Skeletal muscle satellite cell (primary cell): Measurements from ENCODE around the gene ARHGEF10L.

Source experiments
- H3K27me3 ChIP-seq: 2 replicates; pipeline ENCODE4 v1.7.0; 2013; ENCODE audit warnings: low read length; ENCODE audit not compliant: control insufficient read depth, insufficient read depth
- H3K36me3 ChIP-seq: 2 replicates; pipeline ENCODE4 v1.7.0; 2013; ENCODE audit warnings: mild to moderate bottlenecking, control low read depth, low read length; ENCODE audit not compliant: insufficient read depth
- H3K4me1 ChIP-seq: 2 replicates; pipeline ENCODE4 v1.7.0; 2013; ENCODE audit warnings: low read length; ENCODE audit not compliant: control insufficient read depth, insufficient read depth
- H3K4me2 ChIP-seq: 2 replicates; pipeline ENCODE4 v1.7.0; 2013; ENCODE audit warnings: mild to moderate bottlenecking, low read length
- H3K4me3 ChIP-seq: 2 replicates; pipeline ENCODE4 v1.7.0; 2013; ENCODE audit warnings: low read length
- H3K9ac ChIP-seq: 2 replicates; pipeline ENCODE4 v1.7.0; 2013; ENCODE audit warnings: mild to moderate bottlenecking, low read depth, low read length, moderate library complexity
- H3K9me3 ChIP-seq: replicated peaks from 2 replicates; pipeline ENCODE4 v1.7.0; 2013; ENCODE audit warnings: mild to moderate bottlenecking, control low read depth, low read length

The ARHGEF10L gene

DNA sequence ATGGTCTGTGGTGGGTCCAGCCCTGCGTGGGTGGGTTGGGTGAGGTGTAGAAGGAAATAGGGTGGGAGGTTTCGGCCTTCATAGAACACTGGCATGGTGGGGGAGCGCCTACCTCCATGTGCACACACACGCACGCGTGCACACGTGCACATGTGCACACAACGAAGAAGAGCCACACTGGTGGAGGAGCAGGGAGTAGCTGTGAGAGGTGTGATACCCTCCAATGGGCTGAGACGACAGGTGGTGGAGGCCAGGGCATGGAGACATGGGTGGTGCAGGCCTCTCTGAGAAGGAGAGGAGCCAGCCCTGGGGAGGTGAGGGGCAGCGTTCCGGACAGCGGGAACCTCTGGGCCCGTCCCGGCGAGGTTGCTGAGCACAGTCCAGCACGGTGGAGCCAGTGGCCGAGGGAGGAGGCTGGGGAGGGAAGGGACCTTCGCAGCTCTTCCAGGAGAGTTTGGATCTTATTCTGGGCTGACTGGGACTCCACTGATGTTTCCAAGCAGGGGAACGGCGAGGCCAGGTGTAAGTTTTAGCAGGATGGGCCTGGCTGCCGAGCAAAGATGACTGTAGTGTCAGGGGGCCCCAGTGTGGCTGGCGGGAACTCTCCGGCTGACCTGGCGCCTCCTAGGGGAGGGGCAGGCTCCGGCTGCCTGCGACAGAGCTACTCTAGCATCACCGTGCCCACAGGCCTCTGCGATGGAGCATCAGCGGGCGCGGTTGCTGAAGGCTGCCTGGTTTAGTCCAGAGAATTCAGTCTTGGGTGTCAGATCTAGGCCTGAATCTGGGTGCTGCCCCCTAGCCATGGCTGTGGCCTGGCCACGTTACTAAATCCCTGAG lies 107.2 kb downstream of the ARHGEF10L start:
- no peak overlapping the region for H3K4me2 ChIP-seq
- H3K4me1 ChIP-seq: peaks cover 21% of the 10 kb centered on the region
- no peaks in the 10 kb centered on the region for H3K27me3 ChIP-seq
- no peak overlapping the region for H3K9ac ChIP-seq
- no peak overlapping the region for H3K4me3 ChIP-seq
- no peaks in the 10 kb centered on the region for H3K9me3 ChIP-seq
- peaks cover 85% of the 10 kb centered on the region for H3K36me3 ChIP-seq

DNA sequence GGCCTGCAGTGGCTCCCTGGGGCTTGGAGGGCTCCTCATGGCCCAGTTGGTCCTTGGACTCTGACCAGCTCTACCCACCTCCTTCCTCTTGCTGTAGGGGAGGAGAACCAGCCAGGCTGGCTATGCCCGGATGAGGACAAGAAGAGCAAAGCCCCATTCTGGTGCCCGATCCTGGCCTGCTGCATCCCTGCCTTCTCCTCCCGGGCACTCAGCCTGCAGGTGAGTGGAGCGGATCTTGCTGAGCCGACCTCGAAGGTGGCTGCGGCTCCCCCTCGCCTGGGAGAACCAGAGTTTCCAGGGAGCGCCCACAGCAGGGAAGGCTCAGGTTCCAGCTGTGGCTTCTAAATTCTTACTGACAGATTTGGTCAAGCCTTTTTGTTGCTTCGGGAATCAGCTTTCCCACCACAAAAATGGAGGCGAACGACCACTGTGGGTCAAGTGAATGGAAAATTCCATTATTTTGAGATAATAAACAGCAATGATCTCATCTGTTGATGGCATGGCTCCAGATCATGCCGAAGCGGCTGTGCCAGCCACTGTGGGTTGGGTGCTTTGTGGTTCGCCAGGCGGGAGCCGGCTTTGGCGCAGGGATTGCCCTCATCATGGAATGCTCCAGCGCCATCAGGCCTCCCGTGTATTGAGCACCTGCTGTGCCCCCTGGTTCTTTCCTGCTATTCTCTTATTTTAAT lies 109.1 kb downstream of the ARHGEF10L start:
- peaks cover 85% of the 10 kb centered on the region for H3K36me3 ChIP-seq
- peak overlapping the region; percentile 33 for H3K9ac ChIP-seq
- H3K4me1 ChIP-seq: peaks cover 21% of the 10 kb centered on the region
- no peaks in the 10 kb centered on the region for H3K27me3 ChIP-seq
- no peaks in the 10 kb centered on the region for H3K9me3 ChIP-seq
- peak overlapping the region; percentile 50 for H3K4me2 ChIP-seq
- H3K4me3 ChIP-seq: no peak overlapping the region

DNA sequence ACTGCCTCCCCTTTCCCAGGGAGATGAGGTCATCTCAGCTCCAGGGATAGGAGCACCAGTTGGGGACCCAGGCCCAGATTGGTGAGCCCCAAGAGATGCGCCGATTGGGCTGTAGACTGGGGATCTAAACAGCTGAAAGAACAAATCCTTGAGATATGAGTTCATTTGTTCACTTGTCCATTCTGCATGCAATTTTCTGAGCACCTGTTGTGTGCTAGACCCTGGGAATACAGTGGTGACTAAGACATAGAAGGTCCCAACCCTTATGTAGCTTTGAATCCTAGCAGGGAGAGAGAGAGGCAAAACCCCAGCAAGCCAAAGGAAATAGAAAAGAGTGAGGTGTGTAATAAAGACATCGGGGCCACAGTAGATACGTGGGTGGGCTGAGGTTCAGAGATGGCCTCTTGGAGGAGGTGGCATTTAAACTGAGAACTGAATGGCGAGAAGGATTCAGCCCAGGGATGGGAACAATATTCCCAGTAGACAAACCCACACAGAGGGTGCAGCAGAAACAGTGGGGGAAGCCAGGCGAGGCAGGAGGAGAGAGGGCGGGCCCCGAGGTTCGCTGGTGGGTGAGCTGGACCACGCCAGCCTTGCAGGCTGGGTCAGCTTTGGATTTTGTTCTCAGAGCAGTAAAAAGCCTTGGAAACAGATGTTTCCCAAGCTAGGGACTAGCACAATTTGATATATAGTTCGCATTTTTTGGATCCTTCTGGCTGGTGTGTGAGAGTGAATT lies 110.0 kb downstream of the ARHGEF10L start:
- H3K4me1 ChIP-seq: peaks cover 21% of the 10 kb centered on the region
- no peak overlapping the region for H3K4me3 ChIP-seq
- no peaks in the 10 kb centered on the region for H3K27me3 ChIP-seq
- no peak overlapping the region for H3K9ac ChIP-seq
- no peak overlapping the region for H3K4me2 ChIP-seq
- H3K9me3 ChIP-seq: no peaks in the 10 kb centered on the region
- H3K36me3 ChIP-seq: peaks cover 83% of the 10 kb centered on the region

DNA sequence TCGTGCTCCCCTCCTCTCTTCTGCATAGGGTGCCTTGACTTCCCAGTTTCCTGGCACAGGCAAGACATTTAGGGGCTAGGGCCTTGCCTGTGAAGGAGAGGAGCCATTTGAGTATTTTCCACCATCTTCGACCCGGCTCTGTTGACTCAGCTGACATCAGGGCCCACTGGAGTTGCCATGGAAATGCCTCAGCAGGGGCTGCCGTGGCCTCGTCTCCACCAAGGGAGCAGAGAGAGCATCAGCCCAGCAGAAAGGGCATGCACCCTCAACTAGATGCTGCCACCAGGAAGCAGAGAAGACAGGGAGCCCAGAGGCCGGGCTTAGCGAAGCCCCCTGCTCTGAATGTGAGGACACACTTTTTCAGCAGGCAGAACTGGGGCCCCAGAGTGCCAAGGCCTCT lies 113.8 kb downstream of the ARHGEF10L start:
- no peaks in the 10 kb centered on the region for H3K27me3 ChIP-seq
- peaks cover 14% of the 10 kb centered on the region for H3K4me1 ChIP-seq
- H3K9ac ChIP-seq: no peak overlapping the region
- no peaks in the 10 kb centered on the region for H3K9me3 ChIP-seq
- H3K4me3 ChIP-seq: no peak overlapping the region
- H3K4me2 ChIP-seq: no peak overlapping the region
- H3K36me3 ChIP-seq: peaks cover 82% of the 10 kb centered on the region

DNA sequence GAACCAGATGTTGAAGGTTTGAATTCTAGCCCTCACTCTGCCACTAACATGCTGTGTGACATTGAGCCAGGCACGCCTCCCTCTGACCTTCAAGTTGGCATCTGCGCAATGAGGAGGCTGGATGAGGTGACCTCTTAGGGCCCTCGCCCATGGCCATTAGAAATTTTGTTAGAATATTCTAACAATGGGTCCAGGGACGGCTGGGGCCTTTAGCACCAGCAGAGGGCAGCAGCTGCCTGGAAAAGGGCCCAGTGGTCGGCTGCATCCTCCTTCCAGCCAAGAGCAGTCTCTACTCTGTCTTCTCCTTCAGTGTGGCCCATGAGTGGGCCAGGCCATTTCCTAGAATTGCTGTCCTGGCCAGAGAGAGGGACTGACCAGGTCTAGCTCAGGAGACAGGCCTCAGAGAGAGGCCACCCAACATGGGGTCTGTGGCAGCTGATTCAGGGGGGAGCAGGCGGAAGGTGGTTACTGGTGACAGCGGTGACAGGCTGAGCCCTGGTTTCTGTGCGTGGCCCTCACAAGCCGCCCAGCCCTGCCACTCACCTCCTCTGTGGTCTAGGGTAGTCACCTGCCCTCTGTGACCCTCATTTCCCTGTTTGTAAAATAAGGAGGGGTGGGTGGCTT lies 114.3 kb downstream of the ARHGEF10L start:
- H3K27me3 ChIP-seq: no peaks in the 10 kb centered on the region
- peaks cover 88% of the 10 kb centered on the region for H3K36me3 ChIP-seq
- peaks cover 8% of the 10 kb centered on the region for H3K4me1 ChIP-seq
- H3K4me3 ChIP-seq: no peak overlapping the region
- no peaks in the 10 kb centered on the region for H3K9me3 ChIP-seq
- H3K9ac ChIP-seq: no peak overlapping the region
- no peak overlapping the region for H3K4me2 ChIP-seq

DNA sequence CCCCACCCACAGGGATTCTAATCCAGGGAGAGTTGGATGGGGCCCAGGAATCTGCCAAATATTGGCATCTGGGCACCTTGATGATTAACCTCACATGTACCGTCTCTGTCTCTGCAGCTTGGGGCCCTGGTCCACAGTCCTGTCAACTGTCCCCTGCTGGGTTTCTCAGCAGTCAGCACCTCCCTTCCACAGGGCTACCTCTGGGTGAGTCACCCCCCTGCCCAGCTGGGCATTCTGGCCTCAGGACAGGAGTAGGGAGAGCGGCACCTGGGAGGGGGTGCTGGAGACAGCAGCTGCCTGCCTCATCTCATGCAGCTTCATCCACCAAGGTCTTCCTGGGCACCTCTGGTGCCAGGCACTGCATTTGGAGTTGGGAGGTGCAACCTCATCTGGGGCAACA lies 115.0 kb downstream of the ARHGEF10L start:
- Histone ChIP-seq H3K27me3 (no peaks in the 10 kb centered on the region), H3K4me1 (peaks cover 1% of the 10 kb centered on the region), H3K4me2 (no peak overlapping the region), H3K4me3 (no peak overlapping the region), H3K9me3 (no peaks in the 10 kb centered on the region), H3K9ac (no peak overlapping the region), H3K36me3 (peaks cover 87% of the 10 kb centered on the region)

DNA sequence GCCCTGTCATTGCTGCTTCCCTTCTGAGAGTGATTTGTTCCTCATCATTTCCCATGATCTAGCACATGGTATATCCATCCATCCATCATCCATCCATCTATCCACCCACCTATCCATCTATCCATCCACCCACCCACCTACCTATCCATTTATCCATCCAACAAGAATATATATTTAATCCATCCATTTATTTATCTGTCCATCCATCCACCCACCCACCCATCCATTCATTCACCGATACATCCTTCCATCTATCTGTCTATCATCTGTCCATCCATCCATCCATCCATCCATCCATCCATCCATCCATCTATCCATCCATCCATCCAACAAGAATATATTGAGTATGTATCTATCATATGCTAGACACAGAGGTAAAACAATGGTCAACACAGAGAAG lies 115.7 kb downstream of the ARHGEF10L start:
- no peaks in the 10 kb centered on the region for H3K27me3 ChIP-seq
- H3K4me3 ChIP-seq: no peak overlapping the region
- no peak overlapping the region for H3K9ac ChIP-seq
- H3K9me3 ChIP-seq: no peaks in the 10 kb centered on the region
- H3K36me3 ChIP-seq: peaks cover 89% of the 10 kb centered on the region
- H3K4me2 ChIP-seq: no peak overlapping the region
- H3K4me1 ChIP-seq: no peaks in the 10 kb centered on the region

DNA sequence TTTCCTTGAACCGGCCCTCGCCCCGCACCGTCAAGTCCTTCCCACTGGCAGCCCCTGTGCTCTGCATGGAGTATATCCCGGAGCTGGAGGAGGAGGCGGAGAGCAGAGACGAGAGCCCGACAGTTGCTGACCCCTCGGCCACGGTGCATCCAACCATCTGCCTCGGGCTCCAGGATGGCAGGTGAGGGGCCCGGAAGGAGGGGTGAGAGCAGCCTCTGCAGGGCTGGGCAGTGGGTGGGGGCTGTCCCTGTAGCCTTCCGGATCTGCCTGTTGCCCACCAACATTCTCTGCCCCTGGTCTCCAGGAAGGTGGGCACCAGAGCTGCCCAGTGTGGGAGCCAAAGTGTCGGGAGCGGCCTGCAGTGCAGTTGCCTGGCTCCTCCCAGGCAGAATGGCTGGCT lies 116.4 kb downstream of the ARHGEF10L start:
- no peak overlapping the region for H3K4me3 ChIP-seq
- peaks cover 90% of the 10 kb centered on the region for H3K36me3 ChIP-seq

DNA sequence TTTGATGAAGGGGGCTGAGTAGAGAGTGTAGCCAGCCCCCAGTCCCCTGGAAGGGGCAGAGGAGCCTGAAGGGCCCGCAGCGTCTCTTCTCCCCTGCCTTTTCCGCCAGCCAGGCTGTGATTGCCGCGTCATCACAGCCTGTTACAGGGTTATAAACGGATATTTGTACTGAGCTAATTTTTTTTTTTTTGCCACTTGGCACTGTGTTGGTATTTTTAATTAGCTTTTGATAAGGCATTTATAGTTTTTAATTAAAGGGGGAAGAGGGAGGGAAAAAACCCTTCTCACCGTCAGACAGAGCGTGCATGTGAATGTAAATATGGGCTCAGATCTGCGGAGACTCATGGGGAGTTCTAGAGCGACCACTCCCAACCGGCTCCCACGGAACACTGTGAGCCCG lies 117.9 kb downstream of the ARHGEF10L start:
- Histone ChIP-seq H3K4me3 (no peak overlapping the region), H3K9me3 (no peaks in the 10 kb centered on the region), H3K4me2 (no peak overlapping the region), H3K27me3 (no peaks in the 10 kb centered on the region), H3K9ac (no peak overlapping the region), H3K4me1 (no peaks in the 10 kb centered on the region), H3K36me3 (peaks cover 83% of the 10 kb centered on the region)

More for the DNA sequence above, 116.4 kb downstream of the ARHGEF10L start:
- H3K27me3 ChIP-seq: no peaks in the 10 kb centered on the region
- no peak overlapping the region for H3K4me2 ChIP-seq
- no peak overlapping the region for H3K9ac ChIP-seq
- no peaks in the 10 kb centered on the region for H3K9me3 ChIP-seq
- H3K4me1 ChIP-seq: no peaks in the 10 kb centered on the region

DNA sequence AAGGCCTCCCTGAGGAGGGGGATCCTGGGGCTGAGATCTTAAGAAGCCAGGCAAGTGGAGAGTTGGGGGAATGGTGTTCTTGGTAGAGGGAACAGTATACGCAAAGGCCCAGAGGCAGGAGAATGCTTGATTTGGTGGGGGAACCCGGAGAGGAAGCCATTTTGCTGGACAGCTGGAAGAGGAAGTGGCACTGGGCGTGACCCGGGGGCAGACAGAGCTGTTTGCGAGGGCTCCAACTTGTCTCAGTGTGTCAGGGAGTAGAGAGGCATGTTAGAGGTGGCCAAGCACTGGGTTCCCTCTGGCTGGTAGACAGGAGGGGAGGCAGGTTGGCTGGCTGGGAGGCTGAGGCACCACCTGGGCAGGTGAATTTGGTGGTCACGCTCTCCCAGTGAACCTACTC lies 119.3 kb downstream of the ARHGEF10L start:
- Histone ChIP-seq H3K9me3 (no peaks in the 10 kb centered on the region), H3K36me3 (peaks cover 84% of the 10 kb centered on the region), H3K4me1 (no peaks in the 10 kb centered on the region), H3K4me3 (no peak overlapping the region), H3K4me2 (no peak overlapping the region), H3K27me3 (no peaks in the 10 kb centered on the region), H3K9ac (no peak overlapping the region)

DNA sequence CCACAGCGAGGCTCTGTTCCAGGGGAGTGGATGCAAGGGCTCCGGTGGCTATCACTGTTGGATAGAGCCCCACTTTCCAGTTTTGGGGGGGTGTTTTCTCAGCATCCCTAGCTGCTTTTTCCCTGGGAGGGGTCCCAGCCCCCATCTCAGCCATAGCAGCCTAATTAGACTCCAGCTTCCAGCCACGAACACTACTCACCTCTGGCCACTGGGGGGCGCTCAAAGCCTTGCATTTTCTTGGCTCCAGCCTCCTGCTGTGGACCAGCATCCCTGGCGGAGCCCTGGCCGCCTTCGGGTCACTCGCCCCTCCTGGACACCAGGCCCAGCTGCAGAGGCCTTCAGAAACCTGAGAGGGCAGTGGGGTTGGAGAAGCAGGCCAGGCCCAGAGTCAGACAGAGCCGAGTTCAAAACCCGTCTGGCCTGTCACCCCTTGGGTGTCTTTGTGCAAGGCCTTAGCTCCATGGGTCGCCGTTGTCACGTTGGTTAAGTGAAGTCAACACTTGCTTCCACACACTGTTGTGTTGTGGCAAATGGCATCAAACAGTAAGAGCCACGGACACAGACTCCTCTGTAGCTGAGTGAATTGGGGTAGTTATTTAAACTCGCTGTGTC lies 122.2 kb downstream of the ARHGEF10L start:
- peaks cover 85% of the 10 kb centered on the region for H3K36me3 ChIP-seq
- H3K4me3 ChIP-seq: no peak overlapping the region
- no peak overlapping the region for H3K9ac ChIP-seq
- no peaks in the 10 kb centered on the region for H3K27me3 ChIP-seq
- no peaks in the 10 kb centered on the region for H3K9me3 ChIP-seq
- no peak overlapping the region for H3K4me2 ChIP-seq
- H3K4me1 ChIP-seq: no peaks in the 10 kb centered on the region
